ENCODE results near the gene USP5. TPM values are rescaled to one million over a fixed set of nuclear protein-coding genes. Genes with fewer than 3 reads are reported as not detected.

The USP5 gene
- total RNA-seq, 2 experiments from 2014 or later = 70.4 to 129 TPM

DNA sequence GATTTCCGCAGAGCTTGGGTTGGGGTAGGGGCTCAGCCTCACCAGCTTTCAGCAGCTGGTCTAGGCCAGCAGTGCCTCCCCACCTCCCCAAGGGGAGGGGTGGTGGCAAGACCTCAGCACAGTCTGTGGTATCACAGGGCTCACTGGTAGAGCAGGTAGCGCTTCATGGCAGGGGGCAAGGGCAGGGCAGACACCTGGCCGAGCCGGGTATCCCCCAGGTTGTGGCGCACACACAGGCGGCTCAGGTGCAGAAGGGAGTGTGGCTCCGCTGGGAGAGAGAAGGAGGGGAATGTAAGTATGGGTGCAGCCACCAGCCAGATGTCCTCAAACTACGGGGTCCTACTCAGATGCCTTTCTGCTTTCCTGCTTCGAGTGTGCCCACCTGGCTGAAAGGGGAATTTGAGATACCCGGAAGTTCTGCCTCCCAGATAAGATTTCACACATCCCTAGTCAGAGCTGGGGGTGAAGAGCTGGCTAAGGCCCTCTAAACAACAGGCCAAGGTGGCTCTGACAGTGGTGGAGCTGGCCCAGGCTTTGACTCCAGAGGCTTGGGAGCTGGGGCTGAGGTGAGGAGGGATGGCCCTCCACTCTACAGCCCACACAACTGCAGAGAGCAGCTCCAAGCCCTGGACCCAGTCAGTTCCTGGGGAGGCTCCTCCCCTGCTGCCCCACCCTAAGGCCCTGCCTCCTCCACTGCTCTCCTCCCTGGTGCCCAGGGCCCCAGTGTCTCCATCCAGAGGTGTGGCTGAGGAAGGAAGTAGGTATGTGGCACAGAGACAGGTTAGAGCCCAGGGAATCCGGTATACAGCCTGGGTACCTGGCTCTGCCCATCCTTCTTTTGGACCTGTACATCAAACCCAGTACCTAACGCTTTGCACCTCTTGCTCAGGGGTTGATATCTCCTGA is 19.4 kb downstream of the USP5 start:
- Histone ChIP-seq H3K79me2 (ENCODE audit: insufficient read depth, low read depth, low read length) (peaks cover 22% of the 10 kb centered on the region; the same call in 1 of the 2 replicates), H3K4me2 (ENCODE audit: low read length) (peak overlapping the region; percentile 99), H3K4me1 (ENCODE audit: insufficient read depth, low read length, poor library complexity, severe bottlenecking) (peaks cover 57% of the 10 kb centered on the region), H3K9me2 (ENCODE audit: insufficient read depth, low read length) (no peaks in the 10 kb centered on the region), H3K4me3 (ENCODE audit: low read depth, low read length, poor library complexity, severe bottlenecking) (peak overlapping the region; percentile 77), H3K36me3 (ENCODE audit: insufficient read depth, low read length) (peaks cover 44% of the 10 kb centered on the region), H3K9me3 (ENCODE audit: low read length) (no peaks in the 10 kb centered on the region), H2AFZ (ENCODE audit: low read length) (no peak overlapping the region), H4K20me1 (ENCODE audit: insufficient read depth, low read length) (0 out of 2 replicates have a peak, but pooled peaks cover 10% of the 10 kb centered on the region), H3K27ac (ENCODE audit: low read depth, low read length, poor library complexity, severe bottlenecking) (peak overlapping the region; percentile 60)
- no TSS peak for BruUV-seq (replicated peaks)
- CTCF ChIA-PET (ENCODE audit: unreplicated experiment) = interaction anchor here (1.3 to 2.8 kb wide), 2 partner anchors 20 to 118 kb away, joined by 5 to 17 read pairs; partner anchors contain the start of gene MLF2
- peak; percentile 26 for DNase-seq (ENCODE audit: low spot score)
- intact Hi-C loops (cut with micrococcal nuclease; ENCODE audit: unreplicated experiment) = loop anchor here (5.0 kb wide), 3 partner anchors 91 to 321 kb away; partner anchors contain the start of gene C1RL
- TF ChIP-seq EZH2phosphoT487 (IDR thresholded peaks at IDR 0.05; ENCODE audit: borderline replicate concordance, low read depth, low read length) = no peak
- TF ChIP-seq, protein P1, sequence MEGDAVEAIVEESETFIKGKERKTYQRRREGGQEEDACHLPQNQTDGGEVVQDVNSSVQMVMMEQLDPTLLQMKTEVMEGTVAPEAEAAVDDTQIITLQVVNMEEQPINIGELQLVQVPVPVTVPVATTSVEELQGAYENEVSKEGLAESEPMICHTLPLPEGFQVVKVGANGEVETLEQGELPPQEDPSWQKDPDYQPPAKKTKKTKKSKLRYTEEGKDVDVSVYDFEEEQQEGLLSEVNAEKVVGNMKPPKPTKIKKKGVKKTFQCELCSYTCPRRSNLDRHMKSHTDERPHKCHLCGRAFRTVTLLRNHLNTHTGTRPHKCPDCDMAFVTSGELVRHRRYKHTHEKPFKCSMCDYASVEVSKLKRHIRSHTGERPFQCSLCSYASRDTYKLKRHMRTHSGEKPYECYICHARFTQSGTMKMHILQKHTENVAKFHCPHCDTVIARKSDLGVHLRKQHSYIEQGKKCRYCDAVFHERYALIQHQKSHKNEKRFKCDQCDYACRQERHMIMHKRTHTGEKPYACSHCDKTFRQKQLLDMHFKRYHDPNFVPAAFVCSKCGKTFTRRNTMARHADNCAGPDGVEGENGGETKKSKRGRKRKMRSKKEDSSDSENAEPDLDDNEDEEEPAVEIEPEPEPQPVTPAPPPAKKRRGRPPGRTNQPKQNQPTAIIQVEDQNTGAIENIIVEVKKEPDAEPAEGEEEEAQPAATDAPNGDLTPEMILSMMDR (conservative IDR thresholded peaks at IDR 0.05; ENCODE audit: low read length) = no peak
- POLR2A ChIA-PET = interaction anchor here (0.7 to 2.6 kb wide), 5 partner anchors 11 to 208 kb away, joined by 3 to 19 read pairs (median 3); partner anchors contain the start of genes CDCA3 and USP5

DNA sequence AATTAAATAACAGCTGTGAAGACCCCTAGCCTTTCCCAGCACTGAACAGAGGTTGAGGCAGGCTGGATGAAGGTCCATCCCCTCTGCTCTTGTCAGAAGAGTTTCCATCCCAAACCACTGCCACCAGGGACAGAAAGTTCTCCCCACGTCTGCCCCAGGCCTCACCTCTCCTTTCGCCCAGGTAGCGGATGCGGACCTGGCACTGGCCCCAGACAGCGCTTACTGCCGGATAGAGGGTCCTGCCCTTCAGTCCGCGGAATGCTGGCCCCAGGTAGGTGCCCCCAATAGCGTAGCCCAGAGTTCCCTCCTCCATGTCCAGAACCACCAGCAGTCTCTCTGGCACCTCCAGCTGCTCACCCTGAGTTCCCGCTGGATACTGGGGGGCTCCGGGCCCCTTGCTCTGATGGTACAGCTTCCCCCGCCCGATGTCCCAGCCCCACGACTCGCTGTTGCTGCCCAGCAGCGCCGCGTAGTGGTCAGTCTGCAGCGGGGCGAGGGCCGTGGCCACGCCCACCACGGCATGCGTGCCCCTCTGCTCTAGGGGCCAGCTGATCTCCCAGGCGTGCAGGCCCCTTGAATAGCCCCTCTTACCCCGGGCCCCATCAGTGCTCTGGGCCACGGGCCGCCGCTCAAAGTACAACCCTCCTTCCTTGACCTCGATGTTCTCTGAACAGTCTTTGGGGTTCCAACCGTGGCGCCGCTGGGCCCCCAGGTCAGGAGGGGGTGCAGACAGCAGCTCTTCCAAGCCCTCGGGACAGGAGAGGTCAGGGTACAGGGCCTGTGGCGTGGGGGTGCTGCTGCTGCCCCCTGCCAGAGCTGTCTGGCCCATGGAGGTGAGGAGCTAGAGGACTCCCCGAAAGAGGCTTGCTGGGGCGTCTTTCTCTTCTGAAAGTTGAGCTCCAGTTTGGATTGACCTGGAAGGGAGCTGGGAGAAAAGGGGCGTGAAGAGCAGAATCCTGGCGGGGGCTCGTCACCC is 20.4 kb downstream of the USP5 start:
- POLR2A ChIA-PET = interaction anchor here (0.6 to 2.6 kb wide), 15 partner anchors 10 to 148 kb away, joined by 3 to 19 read pairs (median 3); partner anchors contain the start of genes C12orf57, CDCA3, LPCAT3 and RNU7-1
- intact Hi-C loops (cut with micrococcal nuclease; ENCODE audit: unreplicated experiment) = loop anchor here (1.0 to 5.0 kb wide), 8 partner anchors 19 to 320 kb away; partner anchors contain the start of genes C1RL, ENO2, LPCAT3 and USP5
- H3K9me2 ChIP-seq (ENCODE audit: insufficient read depth, low read length) = no peaks in the 10 kb centered on the region
- H4K20me1 ChIP-seq (ENCODE audit: insufficient read depth, low read length) = 0 out of 2 replicates have a peak, but pooled peaks cover 10% of the 10 kb centered on the region
- TSS peak; percentile 65 for BruUV-seq (replicated peaks)
- DNase-seq (ENCODE audit: low spot score) = peak; percentile 87
- H3K4me1 ChIP-seq (ENCODE audit: insufficient read depth, low read length, poor library complexity, severe bottlenecking) = peaks cover 49% of the 10 kb centered on the region
- no peaks in the 10 kb centered on the region for H3K9me3 ChIP-seq (ENCODE audit: low read length)
- H3K36me3 ChIP-seq (ENCODE audit: insufficient read depth, low read length) = peaks cover 47% of the 10 kb centered on the region
- H3K27ac ChIP-seq (ENCODE audit: low read depth, low read length, poor library complexity, severe bottlenecking) = peak overlapping the region; percentile 60
- peak overlapping the region; percentile 99 for H3K4me2 ChIP-seq (ENCODE audit: low read length)
- CTCF ChIA-PET (ENCODE audit: unreplicated experiment) = interaction anchor here (0.6 to 2.8 kb wide), 10 partner anchors 10 to 119 kb away, joined by 3 to 17 read pairs (median 4); partner anchors contain the start of genes CDCA3, MLF2 and USP5
- H3K4me3 ChIP-seq (ENCODE audit: low read depth, low read length, poor library complexity, severe bottlenecking) = peak overlapping the region; percentile 77
- H2AFZ ChIP-seq (ENCODE audit: low read length) = no peak overlapping the region
- peaks cover 22% of the 10 kb centered on the region; the same call in 1 of the 2 replicates for H3K79me2 ChIP-seq (ENCODE audit: insufficient read depth, low read depth, low read length)
- TF ChIP-seq, protein P1 (conservative IDR thresholded peaks at IDR 0.05; ENCODE audit: low read length) = peak; percentile 92
- no peak for TF ChIP-seq EZH2phosphoT487 (IDR thresholded peaks at IDR 0.05; ENCODE audit: borderline replicate concordance, low read depth, low read length)

All from OCI-LY7 (cell line).